HG02981 (cell line): ENCODE results near the gene ELMO1.

Experiments used
- ATAC-seq: cut with Tn5 transposase; IDR thresholded peaks from one replicate; pipeline ENCODE4 v1.9.1; 2021; ENCODE audit warnings: mild to moderate bottlenecking, moderate library complexity; ENCODE audit not compliant: unreplicated experiment

ELMO1 gene

DNA sequence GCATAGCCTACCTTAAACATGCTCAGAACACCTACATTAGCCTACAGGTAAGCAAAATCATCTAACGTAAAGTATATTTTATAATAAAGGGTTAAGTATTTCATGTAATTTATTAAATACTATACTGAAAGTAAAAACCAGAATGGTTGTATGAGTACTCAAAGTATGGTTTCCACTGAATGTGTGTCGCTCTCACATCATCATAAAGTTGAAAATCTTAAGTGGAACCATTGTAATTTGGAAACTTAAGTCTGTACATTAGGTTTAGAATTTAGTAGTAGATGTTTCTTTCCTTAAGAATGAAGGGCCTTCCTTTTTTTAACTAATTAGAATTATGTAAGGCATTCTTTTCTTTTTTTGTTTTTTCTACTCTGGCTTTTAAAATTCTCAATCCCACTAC is 484.4 kb downstream of the ELMO1 start:
- no peak for ATAC-seq

DNA sequence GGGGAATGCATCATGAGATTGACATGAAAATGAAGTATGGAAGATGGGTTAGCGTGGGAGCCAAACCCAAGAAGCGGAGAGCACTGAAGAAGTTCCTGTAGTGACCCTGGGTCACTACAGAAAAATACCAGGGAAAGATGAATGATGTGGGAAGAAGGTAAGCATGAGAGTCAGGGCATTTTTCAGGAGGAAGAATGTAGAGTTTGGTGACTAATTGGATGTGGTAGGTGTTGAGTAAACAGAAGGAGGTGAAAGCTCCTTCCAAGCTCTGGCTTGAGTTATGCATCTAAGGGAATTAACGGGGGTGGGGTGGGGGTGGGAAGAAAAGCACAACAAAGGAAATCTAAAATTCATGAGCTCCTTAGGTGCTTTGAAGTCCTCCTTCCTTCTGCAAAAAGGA is 486.3 kb downstream of the ELMO1 start:
- ATAC-seq = no peak

DNA sequence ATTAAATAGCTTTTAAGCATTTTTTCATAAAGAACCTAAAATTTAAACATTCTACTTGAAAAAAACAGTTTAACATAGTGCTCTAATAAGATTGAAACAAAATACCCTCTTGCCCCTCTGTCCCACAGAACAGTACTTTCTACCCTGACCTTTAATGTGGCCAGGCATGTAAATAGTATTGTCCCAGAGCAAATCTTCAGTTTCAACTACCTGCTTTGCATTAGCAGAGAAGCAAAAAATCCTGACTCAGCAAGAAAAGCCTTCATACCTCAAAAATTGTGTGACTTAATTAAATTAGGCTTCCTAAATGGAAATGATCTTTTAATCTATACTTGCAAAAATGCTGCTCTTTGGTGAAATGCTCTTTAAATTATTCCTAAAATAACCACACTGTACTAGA is 487.0 kb downstream of the ELMO1 start:
- no peak for ATAC-seq

DNA sequence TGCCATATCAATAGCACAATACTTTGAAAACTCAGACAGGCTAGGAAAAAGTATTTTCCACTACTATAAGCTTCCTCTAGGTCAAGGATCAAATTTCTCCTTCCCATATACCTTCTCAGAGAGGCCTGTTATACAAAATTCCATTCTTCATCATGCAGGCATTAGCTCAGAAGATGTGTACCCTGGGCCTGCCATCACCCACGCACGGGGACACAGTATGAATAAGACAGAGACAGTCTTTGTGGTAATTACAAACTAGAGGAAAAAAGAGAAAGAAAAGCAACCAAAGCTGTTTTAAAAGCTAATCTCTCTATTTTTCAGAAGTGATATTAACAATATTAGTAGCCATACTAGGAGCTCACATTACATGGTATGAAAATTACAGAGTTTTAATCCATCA is 487.6 kb downstream of the ELMO1 start:
- no peak for ATAC-seq

DNA sequence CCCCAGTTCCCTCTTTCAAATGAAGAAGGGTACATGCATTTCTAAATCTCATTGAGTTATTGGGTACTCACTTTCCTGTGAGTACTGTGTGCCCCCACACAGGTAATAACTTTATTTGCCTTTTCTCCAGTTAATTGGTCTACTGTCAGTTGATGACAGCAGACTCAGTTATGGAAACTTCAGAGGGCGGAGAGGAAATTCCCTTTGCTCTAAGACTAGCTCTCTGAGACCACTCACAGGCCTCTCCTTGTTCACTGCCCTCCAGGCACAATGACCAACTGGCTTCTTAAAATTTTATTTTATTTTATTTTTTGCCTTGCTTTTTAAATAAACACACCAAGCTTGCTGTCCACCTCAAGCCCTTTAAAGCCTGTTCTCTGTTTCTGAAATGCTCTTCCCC is 488.6 kb downstream of the ELMO1 start:
- no peak for ATAC-seq

DNA sequence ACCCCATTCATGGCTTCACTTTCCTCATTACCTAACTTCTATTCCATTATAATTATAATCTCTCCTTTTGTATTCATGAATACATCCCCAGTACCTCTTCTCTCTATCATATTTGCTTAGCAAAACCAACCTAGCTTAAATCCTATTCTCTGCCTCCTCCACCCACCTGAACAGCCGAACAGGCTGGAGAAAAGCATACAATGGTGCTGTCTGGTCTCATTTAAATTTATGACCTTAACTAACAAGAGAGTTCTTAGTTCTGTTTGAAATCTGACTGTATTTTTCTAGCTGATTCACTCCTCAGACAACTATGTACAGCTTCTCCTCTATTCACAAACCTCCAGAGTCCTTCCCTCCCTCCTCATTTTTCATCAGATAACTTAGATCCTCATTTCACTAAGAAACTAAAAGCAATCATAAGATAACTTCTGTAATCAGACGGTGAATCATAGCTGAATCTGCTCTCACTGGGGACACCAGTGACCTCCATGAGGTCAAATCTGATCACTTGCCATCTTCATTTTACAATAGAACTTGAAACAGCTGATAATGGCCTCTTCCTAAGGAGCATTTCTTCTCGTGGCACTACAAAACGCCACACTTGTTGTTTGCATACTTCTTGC is 490.4 kb downstream of the ELMO1 start:
- ATAC-seq = no peak

DNA sequence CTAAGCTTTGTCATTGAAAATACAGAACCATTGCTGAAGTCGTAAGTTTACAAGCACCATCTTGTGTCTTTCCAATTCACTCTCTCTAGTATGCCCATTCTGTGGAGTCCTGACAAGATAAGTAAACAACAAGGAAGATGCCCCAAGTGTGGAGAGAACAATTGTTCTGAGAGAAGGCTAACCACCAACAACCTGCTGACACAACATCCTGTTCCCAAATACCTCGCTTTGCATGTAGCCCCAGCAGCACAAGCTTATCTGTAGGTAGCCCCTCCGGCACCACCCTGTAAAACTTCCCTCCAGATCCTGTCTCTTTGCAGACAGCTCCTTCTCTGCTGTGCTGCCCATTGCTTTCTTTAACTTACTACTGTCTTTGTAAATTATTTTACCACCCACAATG is 491.0 kb downstream of the ELMO1 start:
- no peak for ATAC-seq

DNA sequence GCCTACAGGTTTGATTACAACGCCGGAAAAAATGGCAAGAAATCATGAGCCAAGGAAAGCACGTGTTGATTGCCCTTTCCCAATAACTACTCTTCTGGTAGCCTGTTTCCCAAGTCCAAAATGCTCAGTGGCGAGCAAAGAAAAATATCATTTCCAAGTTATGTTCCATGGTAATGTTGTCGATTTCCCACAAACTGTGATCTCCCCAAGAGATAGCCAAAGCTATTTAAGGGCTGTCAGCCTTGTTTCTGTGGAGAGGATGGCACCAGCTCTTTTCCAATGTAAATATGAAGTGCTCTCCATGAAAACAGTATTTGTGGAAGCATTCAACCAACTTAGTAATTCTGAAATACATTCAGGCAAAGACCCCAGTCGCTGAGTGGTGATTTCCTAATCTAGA is 491.9 kb downstream of the ELMO1 start:
- ATAC-seq = no peak

DNA sequence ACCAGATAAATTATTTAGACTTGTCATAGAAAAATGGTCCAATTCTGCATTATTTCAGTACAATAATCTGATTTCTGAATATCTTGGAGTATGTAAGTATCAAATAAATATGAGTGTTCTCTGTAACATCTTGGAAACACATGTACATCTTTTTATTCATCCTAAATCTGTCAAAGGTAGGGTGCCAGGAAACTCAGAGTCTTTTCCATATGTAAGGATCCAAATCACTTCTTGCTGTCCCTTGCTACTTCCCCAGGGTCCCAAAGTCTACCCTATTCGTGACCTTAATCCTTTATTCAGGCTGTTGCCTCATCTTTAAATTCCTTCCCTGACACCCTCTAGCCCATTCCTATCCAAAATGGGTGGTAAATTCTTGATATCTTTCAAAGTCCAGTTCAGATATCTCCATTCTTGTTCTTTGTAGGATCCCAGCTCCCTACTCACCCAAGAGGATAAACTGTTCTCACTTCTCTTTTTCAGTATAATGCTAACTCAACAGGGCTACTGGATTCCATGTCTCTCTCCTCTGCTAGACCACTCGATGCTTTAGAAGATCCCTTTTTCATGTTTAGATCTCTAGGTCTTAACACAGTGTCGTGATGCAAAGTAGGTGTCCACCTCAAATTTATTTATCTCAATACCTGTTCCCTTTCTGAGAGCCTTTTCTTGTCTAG is 493.1 kb downstream of the ELMO1 start:
- ATAC-seq = no peak

DNA sequence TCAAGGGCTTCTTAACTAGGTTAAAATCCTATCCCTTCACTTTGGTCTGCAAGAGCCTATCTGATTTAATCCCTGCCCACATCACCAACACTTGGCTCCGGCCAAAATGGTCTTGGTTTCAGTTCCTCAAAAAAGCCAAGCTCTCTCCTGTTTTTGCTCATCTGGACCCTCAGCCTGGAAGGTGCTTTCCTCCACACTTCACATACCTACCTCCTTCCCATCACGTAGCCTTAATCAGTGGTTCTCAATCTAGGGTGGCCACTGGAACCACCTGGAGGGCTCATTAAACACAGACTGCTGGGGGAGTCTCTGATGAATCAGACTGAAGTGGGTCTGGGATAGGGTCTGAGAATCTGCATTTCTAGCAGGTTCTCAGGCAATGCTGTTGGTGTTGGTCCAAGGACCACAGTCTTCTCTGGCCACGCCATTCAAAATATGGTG is 497.4 kb downstream of the ELMO1 start:
- ATAC-seq = peak; percentile 91

DNA sequence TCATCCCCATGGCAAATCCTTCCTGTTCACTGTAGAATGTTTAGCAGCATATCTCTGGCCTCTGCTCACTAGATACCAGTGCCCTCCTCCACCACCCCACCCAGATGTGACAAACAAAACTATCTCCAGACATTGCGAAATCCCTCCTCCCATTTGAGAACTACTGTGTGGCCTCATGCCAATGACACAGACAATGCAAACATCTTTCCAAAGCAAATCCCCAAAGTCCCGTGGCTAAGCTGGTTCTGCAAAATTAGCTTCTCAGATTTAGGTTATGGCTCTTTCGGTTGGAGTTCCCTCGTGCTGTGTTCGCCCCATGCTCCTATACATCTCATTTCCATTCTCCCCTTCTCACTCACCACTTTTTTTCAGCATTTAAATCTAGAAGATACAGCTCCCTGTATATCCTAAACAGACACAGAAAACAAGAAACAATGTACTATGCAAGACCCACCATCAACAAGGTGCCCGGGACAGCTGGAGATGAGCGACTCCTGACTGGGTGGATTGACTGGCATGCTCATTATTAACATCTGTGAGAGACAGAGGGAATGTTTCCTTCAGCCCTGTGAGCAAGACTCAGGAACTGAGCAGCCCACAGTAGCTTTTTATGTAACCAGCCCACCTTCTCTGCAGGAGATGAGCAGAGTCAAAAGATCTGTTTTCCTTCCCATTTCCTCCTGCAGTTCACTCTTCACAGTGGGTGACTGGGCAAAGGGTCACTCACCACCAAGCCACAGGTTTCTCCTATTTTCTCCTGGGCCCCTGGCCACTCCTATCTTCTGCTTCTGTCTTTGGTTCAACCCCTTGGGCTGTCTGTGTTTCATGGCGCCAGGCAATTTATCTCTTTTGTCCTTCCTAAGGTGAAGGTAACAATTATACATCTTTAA is 498.7 kb downstream of the ELMO1 start:
- no peak for ATAC-seq

DNA sequence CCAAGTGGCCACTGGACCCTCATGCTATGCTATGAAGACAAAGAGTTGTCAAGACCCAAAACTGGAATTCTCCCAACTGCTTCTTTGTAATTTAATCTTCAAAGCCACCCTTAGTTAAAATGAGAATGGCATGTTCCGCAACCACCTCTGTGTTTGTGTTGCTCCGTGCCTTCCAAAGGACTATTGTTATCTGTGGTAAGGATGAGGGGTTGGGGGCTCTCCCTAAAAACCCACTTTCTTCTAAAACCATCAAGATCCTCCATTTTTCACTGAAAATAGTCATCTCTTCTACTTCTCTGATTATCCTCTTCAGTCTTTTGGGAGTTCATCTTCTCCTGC is 502.3 kb downstream of the ELMO1 start:
- no peak for ATAC-seq

DNA sequence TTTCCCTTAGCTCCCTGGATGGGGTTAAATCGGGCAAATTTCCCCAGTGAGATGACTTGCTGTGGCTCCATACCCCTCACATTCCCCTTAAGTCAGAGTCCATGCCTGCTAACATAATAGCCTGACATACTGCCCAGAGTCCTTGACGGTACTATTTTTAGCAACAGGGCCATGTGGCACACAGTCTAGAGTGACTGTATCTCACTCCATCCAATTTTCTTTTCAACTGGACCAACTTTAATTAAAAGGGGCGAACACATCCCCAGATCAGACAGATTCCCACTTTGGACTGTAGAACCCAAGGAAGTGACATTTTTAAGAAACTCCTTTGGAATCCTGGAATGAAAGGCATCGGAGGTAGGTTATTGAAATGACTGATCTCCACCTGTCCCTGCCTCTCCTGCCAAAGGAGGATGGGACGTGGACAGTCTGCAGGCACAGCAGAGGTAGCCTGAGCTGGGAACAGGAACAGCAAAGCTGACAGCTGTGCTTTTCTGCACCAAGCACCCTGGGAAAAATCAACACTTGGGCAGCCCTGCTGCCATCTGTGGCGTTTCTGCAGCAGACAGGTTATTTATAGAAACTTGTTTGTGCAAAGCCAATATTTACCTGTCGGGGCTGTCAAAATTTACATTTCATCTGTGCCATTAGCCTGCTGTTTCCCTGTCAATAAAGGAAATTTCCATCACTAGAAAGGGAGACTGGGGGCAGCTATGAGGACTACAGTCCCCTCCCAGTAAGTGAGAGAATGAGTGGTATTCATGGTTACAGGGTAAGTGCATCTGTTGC is 502.9 kb downstream of the ELMO1 start:
- no peak for ATAC-seq

DNA sequence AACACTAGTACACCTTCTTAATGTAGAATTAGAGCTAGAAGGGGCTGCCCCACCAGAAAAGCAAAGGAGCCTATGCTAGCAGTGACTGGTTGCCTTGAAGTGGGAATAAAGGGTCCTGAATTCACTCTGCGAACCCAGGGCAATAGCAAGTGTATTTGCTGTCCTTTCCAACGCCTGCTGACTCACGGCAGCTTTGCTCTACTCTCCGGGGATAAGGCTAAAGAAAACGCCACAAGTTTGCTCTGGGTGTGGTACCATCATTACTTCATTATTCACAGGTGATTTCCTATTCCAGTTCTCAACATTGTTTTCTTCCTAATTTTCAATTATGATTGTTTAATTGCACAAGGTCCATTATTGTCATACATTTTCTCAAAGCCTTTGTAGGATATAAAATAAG is 503.8 kb downstream of the ELMO1 start:
- no peak for ATAC-seq

DNA sequence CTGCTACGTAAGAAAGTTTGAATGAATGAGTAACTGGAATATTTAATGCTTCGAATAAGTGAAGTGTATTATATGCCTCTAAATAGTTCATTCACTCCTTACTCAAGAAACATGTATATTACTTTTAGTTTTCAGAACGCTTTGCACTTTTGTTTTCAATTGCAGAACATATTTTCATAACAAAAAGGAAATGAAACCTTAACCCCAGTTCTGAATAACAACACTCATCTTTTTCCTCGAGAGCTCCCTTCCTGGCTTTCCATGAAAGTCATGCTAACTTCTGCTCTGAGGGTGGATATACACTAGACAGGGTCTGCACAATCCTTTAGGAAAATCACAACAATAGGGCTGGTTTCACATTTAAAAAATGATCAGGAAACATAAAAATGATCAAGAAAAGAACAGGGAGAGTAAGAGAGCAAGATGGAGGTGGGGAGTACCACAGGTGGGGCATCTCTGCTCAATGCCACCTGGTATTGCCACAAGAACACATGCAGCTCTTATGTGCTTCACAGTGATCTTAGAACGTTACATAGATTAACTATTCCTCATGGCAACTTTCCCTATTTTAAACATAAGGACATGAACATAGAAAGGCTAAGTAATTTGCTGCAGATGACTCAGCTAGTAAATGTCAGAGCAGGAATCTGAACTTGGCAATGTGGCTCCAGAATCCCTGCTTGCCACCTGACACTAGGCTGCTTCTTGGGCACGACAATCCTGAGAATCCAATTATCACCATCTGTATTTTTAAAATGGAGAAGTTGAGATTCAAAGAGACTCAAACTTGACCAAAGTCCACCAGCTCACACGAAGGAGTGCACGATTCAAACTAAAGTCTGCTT is 504.9 kb downstream of the ELMO1 start:
- ATAC-seq = peak; percentile 52

DNA sequence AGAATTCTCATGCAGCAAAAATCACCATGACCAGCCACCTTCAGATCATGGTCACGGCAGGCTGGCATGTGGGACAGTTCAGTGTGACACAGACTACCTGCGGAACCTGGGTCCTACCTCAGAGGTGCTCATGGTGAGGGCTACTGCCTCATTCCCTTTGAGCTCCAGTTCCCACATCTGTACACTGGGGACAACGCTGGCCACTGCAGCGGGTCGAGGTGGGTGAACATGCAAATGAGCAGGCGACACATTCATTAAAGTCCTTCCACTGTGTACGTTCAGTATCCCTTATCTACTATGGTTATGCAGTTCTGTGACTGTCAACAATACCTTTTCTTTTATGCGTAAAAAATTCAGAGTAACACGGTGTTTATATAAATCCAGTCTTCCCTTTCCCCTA is 505.7 kb downstream of the ELMO1 start:
- ATAC-seq = no peak

DNA sequence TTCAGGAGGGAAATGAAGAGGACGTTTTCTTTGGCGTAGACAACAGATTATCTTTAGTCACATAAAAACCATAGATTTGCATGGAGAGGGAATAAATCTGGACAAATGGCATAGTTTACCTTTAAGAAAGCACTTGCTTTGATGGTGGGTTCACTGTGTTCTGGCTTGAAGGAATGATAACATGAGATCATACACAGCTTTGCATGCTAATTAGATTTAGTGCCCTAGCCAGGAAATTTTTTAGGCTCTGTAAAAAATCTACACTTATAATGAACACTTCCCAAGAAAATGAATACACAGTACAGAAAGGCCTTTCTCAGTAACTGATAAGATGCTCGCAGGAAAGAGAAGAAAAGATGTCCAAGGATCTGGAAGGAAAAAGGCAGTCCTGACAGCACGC is 506.1 kb downstream of the ELMO1 start:
- no peak for ATAC-seq

DNA sequence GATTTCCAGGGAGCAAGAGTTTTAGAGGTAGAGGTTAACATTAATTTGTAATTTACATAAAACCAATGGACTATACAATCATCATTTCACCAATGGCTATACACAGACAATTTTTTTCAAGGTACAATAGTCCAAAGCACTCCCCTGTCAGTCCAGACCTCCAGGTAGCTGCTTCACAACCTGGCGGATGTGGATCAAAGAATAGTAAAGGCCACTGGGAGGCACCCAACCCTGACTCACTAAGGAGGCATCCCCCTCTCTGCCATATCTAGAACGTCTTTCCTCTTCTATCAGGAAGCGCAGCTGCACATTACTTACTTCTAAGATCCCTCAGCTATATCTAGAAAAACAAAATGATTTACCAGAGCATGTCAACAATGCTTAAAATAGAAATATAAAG is 506.6 kb downstream of the ELMO1 start:
- no peak for ATAC-seq

DNA sequence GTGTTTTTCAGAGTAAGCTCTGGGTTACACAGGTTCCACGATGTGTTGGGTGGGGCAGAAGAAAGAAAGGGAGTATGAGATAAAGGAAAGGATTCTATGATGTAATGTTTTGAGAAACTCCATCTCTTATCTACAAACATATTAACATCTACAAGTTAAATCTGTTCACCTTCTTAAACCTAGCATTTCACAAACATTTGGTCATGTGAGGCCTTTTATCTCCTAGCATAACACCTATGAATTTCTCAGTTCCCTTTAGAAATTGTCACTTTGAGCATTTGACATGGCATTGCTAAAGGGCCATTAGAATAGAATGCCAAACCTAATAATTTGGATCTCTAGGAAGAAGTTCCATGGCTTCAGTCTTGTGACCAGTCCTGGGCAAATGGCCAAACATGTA is 507.3 kb downstream of the ELMO1 start:
- no peak for ATAC-seq

DNA sequence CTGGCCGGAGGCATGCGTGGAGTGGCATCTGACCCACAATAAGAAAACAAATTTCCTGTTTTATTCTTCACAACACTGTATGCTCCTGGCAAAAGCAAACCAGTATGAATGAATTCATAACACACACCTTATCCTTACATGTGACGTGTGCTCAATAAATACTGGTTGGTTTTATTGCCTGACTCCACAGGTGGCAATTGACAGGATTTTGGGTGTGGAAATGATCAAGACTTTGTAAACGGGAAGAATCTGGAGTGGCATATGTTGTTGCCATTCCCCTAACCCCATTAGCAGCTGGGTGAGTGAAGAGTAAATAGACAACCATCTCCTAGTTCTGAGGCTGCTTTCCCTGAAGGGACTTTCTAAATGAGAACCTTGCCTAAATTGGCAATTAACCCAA is 508.8 kb downstream of the ELMO1 start:
- ATAC-seq = no peak
